Psoas muscle (tissue), 8 donors: Measurements from ENCODE around the gene DLX1. TPM values are rescaled to one million over a fixed set of nuclear protein-coding genes. Genes with fewer than 3 reads are reported as not detected.
"Not testable (repeated sequence)": the region's sequence is repeated elsewhere in the genome, so short reads cannot be mapped to it uniquely, and the experiment has no call there.

Source experiments
- ATAC-seq, 4 donors: fragments of 200-7000 bp; cut with Tn5 transposase; one replicate each; pipeline ENCODE4 v1.9.1; 2020; ENCODE audit warnings: moderate library complexity in 3 of 4, mild to moderate bottlenecking in 2 of 4
- DNase-seq, 2 donors: peaks; one replicate each; pipeline ENCODE4 v3.0.0-alpha.2; 2020
- H3K27ac ChIP-seq: fragments of 200-600 bp; one replicate; pipeline ENCODE4 v1.8.0; 2022
- H3K27me3 ChIP-seq, 3 donors: fragments of 200-600 bp in 1 of 3; one replicate each; pipeline versions ENCODE4 v1.6.1 to v1.8.0; 2013 to 2022; ENCODE audit warnings: low read length in 2 of 3, mild to moderate bottlenecking in 2 of 3, moderate library complexity in 1 of 3; ENCODE audit not compliant: insufficient read depth in 3 of 3
- H3K36me3 ChIP-seq, 2 donors: fragments of 200-600 bp in 1 of 2; one replicate each; pipeline versions ENCODE4 v1.6.1 to v1.8.0; 2013 to 2022; ENCODE audit warnings: low read depth in 1 of 2, mild to moderate bottlenecking in 1 of 2, moderate library complexity in 1 of 2; ENCODE audit not compliant: insufficient read depth in 1 of 2
- H3K4me1 ChIP-seq: fragments of 200-600 bp; one replicate; pipeline ENCODE4 v1.8.0; 2022
- H3K4me3 ChIP-seq: fragments of 200-600 bp; one replicate; pipeline ENCODE4 v1.8.0; 2022; ENCODE audit warnings: mild to moderate bottlenecking
- H3K9me3 ChIP-seq: fragments of 200-600 bp; one replicate; pipeline ENCODE4 v1.8.0; 2022
- CTCF ChIP-seq: fragments of 200-600 bp; IDR thresholded peaks from one replicate; pipeline ENCODE4 v1.8.0; 2022; ENCODE audit warnings: antibody characterized with exemption
- WGBS, 3 donors: extraction: QIAGEN DNeasy Blood & Tissue Kit; methylation state at CpG; one replicate each; pipeline versions ENCODE4 v1.1.6 to v1.1.7; 2013; 5-methylcytosine and 5-hydroxymethylcytosine counted together
- intact Hi-C, 2 donors: fragments of 100-400 bp; cut with DNase I; formaldehyde crosslinking; loops; one replicate each; pipeline versions ENCODE4 v1.11.0 to v1.14.2; 2022
- polyA plus RNA-seq, 3 donors: library from polyadenylated mRNA; stranded (reverse); fragments of 200-250 nt; gene quantifications; one replicate each; pipeline ENCODE4 v1.2.3, GENCODE V29; 2013
- total RNA-seq, 4 donors: library from RNA; stranded (reverse); fragmentation: NEBNext Ultra II Directional in 2 of 4; extraction: Animal tissue kit (Norgen Biotek cat#: 25700) in 2 of 4; gene quantifications; one replicate each; pipeline versions ENCODE4 v1.2.1 to v1.2.4, GENCODE V29; 2021 to 2023
- donor health status: healthy with polysubstance abuse.
- donor health status: DM: no; HTN: no; CAD: no; lungs with moderate emphysema.
- donor health status: Bipolar disorder and iron deficiency.
- donor health status: healthy.
- donor health status: DM: yes; HTN: yes; CAD: no.
- donor health status: DM: no; HTN: no; CAD: no.
- donor health status: DM: no; HTN: no; CAD: no.
- donor health status: DM: yes; HTN: yes; CAD: no.

The DLX1 gene
- total and polyA plus RNA-seq, 7 donors = 0.03 to 0.28 (median 0.15) TPM; not detected in 2

GRCh38 chr2:172053486-172053885 is 31.8 kb upstream of the DLX1 start:
- H3K36me3 ChIP-seq = no peaks in the 10 kb centered on the region
- H3K4me3 ChIP-seq = no peak overlapping the region
- H3K27me3 ChIP-seq = no peaks in the 10 kb centered on the region
- intact Hi-C loops = no loop called here
- no peak for TF ChIP-seq CTCF
- no peaks in the 10 kb centered on the region for H3K9me3 ChIP-seq
- DNase-seq (no peak), ATAC-seq (no peak)
- H3K4me1 ChIP-seq = no peaks in the 10 kb centered on the region
- WGBS, 3 donors = 24 to 56% (median 26%) methylated on average over 1 of the region's 1 CpG
- no peak overlapping the region for H3K27ac ChIP-seq

DNA sequence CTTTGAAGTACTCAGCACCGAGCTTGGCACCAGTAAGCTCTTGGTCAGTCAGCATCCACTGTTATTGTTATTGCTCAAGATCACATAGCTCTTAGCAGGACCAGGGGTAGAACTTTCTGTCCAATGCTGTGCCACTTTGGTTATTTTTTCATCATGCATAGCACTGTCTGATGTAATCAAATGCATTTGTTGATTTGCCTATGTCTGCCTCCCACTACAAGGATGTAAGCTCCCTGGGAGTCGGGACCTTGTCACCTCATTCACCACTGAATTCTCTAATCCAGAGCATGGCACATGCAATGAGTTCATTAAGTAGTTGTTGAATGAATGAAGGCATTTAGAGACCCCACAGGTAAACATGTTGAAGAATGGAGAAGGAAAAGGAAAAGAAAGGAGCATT is 29.0 kb upstream of the DLX1 start:
- no peaks in the 10 kb centered on the region for H3K36me3 ChIP-seq
- no peaks in the 10 kb centered on the region for H3K9me3 ChIP-seq
- H3K27ac ChIP-seq = no peak overlapping the region
- H3K27me3 ChIP-seq = no peaks in the 10 kb centered on the region
- ATAC-seq (no peak), DNase-seq (no peak)
- TF ChIP-seq CTCF = no peak
- H3K4me1 ChIP-seq = no peaks in the 10 kb centered on the region
- intact Hi-C loops = no loop called here
- no peak overlapping the region for H3K4me3 ChIP-seq
- WGBS, 3 donors = 87 to 95% (median 93%) methylated on average over 2 of the region's 2 CpGs

DNA sequence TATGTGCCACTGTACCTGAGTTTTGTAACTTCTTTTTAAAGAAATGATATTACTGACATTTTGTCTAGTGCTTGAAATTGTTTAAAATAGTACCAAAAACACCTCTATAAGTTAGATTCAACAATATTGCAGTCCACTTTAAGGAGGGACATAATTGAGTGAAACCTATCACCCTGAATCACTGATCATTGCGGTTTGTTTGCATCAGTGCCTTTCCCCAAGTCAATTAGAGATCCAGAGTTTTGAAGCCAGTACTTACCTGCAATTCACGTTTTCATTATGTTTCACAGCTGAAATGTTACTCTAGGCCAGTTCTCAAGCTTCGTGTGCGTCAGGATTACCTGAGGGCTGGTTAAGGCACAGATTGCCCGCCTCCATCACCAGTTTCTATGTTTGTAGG is 26.6 kb upstream of the DLX1 start:
- intact Hi-C loops = no loop called here
- Histone ChIP-seq H3K27me3 (no peaks in the 10 kb centered on the region), H3K4me3 (no peak overlapping the region), H3K36me3 (no peaks in the 10 kb centered on the region), H3K4me1 (no peaks in the 10 kb centered on the region), H3K27ac (no peak overlapping the region), H3K9me3 (no peaks in the 10 kb centered on the region)
- no peak for TF ChIP-seq CTCF
- no peak for DNase-seq
- ATAC-seq = no peak
- WGBS, 3 donors = 96 to 99% (median 97%) methylated on average over 5 of the region's 5 CpGs

GRCh38 chr2:172060118-172060517 is 25.2 kb upstream of the DLX1 start:
- WGBS, 3 donors = 98 to 99% (median 98%) methylated on average over 5 of the region's 5 CpGs
- DNase-seq, H3K27me3 ChIP-seq, H3K4me3 ChIP-seq, H3K27ac ChIP-seq, H3K36me3 ChIP-seq, H3K4me1 ChIP-seq, ATAC-seq, H3K9me3 ChIP-seq: not testable (repeated sequence)
- intact Hi-C loops = loop anchor here in 1 of 2 donors (2.0 kb wide), 1 partner anchor 37 kb away; no protein-coding TSS in a partner anchor

DNA sequence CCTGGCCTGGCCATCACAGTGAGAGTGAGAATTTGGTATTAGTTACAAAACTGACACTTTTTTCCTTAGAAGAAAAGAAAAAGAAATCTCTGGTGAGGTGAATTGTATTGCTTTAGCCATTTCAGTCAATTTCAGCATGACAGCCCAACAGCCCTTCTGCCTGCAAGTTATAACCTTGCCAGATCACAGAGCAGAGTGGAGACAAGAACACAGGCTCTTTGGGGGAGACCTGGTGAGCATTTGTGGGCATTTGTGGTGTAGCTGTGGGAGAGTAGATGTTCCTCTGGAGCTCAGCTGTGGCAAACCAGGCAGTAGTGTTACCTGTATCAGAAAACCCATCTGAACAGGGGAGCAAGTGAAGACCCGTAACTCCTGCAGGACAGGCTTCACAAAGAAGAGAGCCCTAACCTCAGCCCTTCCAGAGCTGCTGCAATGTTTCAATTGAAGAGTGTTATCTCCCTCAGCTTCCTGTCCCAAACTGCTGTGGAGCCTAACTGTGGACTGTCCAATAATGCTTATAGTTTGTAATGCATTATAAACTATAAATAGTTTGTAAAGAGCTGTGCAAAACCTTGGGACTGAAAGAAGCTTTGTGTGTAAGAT is 22.8 kb upstream of the DLX1 start:
- Histone ChIP-seq H3K27ac (no peak overlapping the region), H3K4me3 (no peak overlapping the region), H3K4me1 (no peaks in the 10 kb centered on the region), H3K9me3 (no peaks in the 10 kb centered on the region), H3K36me3 (peaks cover 0 to 19% of the 10 kb centered on the region in 2 donors), H3K27me3 (no peaks in the 10 kb centered on the region)
- DNase-seq (no peak), ATAC-seq (no peak)
- no peak for TF ChIP-seq CTCF
- intact Hi-C loops = no loop called here
- 94 to 100% (median 97%) methylated on average over 1 of the region's 1 CpG for WGBS, 3 donors
